Measurements from ENCODE around the gene GALK1.
A peak's percentile ranks its signal among the peaks of the same experiment; 100 is the strongest.
"Not testable (repeated sequence)": the region's sequence is repeated elsewhere in the genome, so short reads cannot be mapped to it uniquely, and the experiment has no call there.

The GALK1 gene

DNA sequence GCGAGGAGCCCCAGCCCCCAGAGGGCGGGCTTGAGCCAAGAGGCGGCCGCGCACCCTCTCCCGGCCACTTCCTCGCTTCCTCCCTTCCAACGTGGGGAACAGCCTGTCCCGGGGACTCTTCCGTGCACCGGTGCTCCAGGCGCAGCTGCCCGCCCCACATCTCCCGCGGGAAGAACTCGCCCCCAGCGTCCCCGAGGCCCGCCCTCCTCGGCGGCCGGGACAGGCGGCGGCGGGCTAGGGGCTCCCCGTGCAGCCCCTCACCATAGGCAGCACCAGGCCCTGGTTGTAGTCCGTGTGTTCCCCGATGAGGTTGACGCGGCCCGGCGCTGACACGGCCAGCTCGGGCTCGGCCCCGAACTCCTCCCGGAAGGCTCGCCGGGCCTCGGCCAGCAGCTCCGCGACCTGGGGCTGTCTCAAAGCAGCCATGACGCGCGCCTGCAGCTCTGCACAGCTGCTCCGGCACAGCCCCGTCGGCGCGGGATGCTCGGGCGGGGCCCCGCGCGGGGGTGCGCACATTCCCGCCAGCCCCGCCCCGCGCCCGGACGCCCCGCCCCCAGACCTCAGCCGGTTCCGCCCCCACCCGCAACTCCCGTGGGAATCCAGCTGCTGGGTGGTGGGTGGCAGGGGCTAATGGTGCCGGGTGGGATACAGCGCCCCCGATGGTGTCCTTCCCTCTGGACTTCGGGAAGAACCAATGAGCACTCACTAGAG lies at the start of gene GALK1:
GALK1 (minus strand) TSS at position 482 of the 711 bp plus-strand sequence; CDS start at position 426, 56 bp downstream.
- DNase-seq: peak; percentile 35

DNA sequence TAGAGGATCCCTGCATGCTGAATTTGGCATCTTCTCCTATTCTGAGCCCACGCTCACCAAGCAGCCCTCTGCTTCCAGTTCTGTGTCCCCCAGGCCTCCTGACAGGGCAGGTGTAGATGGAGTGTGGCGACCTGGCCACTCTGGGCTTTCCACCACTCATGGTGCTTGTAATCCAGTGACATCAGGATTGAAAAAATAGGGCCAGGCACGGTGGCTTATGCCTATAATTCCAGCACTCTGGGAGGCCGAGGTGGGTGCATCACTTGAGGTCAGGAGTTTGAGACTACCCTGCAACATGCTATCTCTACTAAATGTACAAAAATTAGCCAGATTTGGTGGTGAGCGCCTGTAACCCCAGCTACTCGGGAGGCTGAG lies 49.0 kb upstream of the GALK1 start:
- DNase-seq: no peak

DNA sequence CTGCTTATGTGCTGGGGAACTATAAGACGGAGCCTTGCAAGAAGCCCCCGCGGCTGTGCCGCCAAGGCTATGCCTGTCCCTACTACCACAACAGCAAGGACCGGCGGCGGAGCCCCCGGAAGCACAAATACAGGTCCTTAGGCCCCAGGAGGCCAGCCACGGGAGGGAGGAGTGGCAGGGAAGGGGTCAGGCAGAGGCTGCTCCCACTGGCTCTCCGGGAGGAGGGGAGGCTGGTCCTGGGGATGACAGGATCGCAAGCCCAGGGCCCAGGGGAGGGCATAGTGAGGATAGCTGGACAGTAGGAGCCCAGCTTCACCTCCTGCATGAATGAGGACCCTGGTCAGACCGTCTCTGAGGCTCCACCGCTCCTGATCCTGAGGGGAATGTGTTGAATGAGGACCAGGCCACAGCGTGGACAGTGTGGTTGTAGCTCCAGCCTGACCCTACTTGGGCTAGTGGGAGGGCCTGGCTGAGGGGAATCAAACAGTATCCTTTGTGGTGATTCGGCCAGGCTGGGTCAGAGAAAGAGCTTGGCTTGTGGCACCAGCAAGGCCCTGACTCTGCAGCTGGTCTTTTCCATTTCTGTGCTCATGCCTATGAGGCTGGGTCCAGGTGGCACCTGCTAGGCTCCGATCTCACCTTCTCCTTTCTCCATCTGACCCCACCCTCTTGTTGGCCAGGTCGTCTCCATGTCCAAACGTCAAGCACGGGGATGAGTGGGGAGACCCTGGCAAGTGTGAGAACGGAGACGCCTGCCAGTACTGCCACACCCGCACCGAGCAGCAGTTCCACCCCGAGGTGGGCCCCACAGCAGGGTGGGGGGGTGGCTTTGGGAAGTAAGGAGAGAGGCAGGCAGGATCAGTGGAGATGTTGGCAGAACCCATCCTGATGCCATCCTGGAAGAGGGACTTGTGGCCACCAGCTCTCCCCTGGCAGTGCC lies 48.4 kb upstream of the GALK1 start:
- no peak for DNase-seq

DNA sequence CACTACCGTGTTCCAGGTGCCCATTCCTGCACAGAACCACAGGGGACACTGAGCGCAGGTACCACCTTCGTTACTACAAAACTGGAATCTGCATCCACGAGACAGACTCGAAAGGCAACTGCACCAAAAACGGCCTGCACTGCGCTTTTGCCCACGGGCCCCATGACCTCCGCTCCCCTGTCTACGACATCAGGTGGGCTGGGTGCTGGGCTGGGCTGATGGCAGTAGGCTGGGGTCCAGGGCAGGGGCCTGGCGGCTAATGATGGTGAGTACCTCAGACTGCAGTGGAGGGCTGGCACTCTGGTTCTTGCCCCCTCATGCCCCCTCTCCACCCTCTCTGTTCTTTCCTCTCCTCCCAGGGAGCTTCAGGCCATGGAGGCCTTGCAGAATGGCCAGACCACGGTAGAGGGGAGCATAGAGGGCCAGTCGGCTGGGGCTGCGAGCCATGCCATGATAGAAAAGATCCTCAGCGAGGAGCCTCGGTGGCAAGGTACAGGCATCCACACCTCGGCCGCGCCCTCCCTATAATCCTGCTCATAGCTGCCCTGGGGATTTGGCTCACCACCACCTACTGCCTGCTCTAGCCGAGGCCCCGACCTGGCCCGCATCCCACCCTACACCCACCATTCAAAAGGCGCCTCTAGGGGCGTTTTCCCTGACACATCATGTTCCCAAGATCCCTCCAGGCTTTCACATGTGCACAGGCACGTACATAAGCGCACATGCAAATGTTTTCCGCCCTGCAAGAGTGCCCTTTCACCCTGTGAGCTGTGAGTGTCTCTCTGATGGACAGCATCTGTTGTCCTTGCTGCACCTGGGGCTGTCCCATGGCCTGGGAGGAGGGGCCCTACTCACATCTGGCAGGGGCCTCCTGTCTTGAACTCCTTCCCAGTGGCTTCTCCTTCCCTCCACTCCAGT lies 47.4 kb upstream of the GALK1 start:
- no peak for DNase-seq

DNA sequence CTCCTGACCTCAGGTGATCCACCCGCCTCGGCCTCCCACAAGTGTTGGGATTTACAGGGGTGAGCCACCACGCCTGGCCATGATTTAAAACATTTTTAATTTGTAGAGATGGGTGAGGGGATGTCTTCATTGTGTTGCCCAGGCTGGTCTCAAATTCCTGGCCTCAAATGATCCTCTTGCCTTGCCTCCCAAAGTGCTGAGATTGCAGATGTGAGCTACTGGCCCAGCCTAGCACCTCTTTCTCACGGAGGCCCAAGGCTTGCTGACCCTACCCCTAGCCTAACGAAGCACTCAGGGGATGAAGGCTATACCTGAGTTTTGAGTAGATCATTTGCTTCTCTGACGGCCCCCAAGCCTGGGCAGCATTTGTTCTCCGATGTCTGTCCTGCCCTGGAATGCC lies 46.2 kb upstream of the GALK1 start:
- DNase-seq: no peak

DNA sequence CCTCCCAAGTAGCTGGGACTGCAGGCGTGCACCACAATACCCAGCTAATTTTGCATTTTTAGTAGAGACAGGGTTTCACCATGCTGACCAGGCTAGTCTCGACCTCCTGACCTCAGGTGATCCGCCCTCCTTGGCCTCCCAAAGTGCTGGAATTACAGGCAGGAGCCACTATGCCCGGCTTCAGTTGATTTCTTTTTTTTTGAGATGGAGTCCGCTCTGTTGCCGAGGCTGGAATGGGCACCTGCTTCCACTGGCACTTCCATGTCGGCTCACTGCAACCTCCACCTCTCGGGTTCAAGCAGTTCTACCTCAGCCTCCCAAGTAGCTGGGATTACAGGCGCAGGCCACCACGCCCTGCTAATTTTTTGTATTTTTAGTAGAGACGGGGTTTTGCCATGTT lies 45.8 kb upstream of the GALK1 start:
- DNase-seq: not testable (repeated sequence)

DNA sequence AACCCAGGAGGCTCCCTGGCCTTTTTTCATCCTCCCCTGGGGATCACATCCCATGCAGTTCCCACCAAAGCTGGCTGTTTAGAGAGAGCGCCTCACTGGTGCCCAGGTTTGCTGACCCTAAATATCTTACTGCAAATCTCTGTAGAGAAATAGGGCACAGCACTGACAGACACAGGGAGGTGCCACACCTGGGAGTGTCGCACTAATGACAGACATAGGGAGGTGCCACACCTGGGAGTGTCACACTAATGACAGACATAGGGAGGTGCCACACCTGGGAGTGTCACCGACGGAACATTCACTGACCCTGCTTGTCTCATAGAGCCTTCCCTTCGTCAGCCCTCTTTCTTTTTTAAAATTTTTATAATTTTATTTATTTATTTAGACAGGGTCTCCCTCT lies 45.2 kb upstream of the GALK1 start:
- no peak for DNase-seq

DNA sequence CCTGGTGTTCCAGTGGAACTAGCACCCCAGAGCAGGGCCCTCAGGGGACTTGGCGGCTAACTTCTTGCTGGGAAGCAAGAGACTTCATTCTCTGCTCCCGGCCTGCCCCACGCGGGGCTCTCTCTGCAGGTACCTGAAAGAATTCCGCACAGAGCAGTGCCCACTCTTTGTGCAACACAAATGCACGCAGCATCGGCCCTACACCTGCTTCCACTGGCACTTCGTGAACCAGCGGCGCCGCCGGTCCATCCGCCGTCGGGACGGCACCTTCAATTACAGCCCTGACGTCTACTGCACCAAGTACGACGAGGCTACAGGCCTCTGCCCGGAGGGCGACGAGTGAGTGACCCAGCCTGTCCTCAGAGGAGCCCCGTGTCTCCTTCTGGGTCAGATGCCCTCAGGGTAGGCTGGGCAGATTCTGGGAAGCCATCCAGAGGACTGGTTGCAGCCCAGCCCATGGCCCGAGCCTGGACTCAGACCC lies 44.7 kb upstream of the GALK1 start:
- DNase-seq: no peak

DNA sequence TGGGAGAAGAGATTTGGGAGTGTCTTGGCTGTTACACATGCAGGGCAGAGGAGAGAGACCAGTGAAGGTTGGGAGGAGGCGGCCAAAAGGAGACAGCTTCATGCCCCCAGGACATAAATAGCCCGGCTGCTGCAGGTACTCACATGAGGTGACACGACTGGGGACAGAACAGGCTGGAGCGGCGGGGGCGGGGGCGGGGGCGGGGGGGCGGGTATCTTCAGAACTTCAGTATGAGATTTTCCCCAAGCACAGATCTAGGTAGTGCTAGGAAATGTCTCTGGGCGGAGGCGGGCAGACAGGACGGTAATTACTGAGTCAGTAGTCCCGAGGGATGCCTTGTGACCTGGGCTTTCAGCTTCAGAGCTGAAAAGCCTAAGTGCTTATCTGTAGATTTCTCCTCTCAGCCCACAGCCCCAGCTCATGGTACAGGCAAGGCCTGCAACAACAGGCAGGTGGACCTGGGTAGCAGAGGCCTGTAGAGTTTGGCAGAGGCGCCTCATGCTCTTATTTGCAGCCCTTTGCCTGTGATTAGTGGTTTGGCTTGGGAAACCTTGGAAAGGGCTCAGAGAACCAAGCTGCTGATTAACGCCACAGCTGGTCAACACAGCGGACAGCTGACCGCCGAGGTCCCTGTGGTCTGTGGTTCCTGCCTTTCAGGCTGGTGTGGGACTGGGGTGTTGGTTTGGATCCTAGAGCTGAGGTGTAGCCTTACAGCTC lies 44.1 kb upstream of the GALK1 start:
- no peak for DNase-seq

DNA sequence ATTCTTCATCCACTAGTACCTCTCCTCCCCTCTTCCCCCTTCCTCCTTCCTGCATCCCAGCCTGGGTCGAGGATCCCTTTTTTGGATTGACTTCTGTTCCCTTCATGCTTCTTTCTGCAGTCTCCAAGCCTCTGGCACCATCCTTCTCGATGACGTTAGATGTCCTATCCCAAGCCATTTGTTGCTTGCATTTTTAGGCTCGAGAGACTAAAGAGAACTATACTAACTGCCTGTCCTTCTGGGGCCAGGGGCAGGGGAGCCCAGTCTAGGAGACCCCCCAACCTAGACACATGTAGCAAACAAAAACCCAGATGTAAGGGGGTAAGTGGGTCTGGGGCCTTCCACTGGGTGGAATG lies 43.5 kb upstream of the GALK1 start:
- no peak for DNase-seq

DNA sequence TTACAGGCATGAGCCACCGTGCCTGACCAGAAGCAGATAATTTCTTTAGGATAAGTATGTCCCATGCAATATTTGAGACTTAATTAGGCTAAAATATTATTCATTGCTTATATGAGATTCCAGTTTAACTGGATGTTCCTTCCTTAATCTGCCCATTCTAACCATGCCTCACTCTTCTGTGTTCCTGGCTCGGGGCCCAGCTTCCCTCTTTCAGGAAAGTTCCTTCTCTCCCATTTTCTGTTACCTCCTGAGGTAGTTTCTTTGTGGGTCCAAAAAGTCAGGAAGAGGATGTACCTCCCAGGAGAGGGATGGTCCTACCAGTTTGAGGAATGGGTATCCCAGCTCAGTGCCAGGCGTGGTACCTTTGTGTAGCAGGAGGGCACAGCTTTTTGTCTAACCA lies 42.9 kb upstream of the GALK1 start:
- no peak for DNase-seq

DNA sequence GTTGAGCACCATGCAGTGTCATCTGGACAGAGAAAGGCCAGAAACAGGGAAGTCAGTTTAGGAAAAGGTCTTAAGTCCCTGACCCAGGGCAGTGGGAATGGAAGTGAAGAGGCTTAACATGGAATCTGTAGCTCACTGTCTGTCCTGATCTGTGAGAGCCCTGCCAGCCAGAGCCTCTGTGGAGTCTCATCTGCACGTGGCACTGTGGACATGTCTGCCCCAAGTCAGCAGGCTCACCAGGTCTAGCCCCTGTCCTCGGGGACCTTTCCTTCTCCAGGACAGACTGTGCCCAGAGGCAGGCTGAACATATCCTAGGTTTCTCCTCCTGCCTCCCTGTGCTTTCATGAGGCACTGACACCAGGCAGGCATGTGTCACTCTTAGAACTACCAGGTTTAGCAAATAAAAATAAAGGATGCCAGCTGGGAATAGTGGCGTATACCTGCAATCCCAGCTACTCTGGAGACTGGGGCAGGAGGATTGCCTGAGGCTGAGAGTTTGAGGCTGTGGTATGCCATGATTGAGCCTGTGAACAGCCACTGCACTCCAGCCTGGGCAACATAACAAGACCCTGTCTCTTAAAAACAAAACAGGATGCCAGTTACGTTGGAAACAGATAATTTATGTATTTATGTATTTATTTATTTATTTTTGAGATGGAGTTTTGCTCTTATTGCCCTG lies 42.0 kb upstream of the GALK1 start:
- no peak for DNase-seq

DNA sequence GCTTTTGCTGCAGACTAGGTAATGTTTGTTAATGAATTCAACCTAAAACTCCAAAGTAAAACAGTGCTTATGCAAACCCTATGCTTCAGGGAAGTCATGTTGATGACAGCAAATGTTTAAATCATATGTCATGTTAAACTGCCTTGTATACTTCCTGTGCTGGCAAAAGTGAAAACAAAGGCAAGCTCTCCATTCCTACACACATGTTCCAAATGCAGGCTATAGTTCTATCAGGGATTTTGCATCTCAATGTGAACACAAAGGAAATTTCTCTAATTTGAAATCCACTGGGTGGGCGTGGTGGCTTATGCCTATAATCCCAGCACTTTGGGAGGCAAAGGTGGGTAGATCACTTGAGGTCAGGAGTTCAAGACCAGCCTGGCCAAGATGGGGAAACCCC lies 38.9 kb upstream of the GALK1 start:
- DNase-seq: no peak

DNA sequence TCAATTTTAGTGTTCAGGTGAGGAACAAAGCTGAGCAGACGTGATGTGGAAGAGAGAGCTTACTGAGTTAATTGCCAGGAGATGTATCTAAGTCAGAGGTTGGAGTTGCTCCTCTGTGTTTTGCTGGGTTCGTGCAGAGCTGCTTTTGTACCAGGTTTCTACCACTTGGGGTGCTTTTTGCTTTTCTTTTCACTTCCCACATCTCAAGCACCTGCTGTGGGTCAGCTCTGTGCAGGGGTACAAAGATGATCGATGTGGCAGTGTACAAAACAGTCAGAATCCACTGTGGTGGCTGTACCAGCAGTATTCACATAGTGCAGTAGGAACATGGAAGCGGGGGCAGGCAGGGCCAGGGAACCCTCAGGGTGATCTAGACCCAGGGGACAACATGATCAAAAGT lies 34.4 kb upstream of the GALK1 start:
- DNase-seq: no peak

DNA sequence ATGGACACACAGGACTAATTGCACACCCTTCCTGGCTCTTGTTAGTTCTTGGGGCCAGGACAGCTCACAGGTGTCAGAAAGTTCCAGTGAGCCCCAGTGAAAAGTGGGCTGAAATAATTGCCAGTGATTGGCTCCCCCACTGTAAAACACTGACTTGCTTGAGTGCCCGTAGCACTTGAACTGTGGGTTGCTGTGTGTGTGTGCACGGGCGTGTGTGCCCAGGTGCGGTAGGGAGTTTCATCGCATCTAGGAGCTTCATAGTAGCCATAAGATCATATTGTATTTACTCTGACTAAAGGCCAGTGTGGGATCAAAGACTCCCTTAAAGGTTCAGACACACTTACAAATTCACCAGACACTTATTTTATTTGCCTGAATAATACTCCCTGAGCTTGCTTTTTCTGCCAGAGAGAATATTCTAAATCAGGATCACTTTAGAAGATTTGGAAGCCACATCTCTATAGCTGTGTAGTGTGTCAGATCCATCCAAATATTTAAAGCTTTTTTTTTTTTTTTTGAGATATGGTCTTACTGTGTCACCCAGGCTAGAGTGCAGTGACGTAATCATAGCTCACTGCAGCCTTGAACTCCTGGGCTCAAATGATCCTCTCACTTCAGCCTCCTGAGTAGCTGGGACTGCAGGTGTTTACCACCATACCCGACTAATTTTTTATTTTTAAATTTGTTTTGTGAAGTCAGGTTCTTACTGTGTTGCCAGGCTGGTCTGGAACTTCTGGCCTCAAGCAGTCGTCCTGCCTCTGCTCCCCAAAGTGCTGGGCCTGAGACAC lies 31.0 kb upstream of the GALK1 start:
- DNase-seq: no peak

DNA sequence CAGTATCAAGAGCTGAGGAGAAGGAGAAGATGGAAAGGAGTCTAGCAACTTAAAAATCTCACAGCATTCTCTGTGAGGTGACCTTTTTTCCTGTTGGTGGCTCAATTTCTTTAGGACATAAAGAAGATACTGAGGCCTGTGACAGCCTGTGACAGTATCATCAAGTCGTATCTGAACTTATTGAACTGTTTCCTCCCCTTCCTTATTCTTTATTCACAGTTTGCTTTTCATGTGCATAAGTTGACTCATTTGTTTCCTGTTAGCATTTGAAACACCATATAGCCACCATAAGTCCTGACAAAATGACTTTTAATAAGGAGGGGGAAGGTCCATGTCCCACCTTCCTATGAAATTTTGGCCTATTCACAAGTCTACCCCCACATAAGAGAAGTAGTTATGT lies 28.5 kb upstream of the GALK1 start:
- no peak for DNase-seq

DNA sequence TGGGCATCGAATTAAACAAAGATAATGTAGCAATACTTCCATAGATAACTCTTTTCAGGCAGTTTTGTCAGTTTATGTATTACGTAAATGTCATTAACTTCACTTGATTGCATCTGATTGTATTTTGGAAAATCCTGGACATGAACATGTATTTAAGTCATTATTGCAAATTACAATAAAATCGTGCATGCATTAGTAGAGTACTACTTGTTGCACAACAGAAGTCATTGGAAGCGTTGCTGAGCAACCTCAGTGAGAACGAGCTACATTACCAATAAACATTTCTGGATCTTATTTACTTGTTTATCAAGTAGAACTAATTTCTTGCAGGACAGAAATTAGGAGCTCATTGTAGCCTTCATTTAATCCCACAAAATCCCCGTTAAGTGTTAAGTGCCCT lies 26.3 kb upstream of the GALK1 start:
- DNase-seq: no peak

DNA sequence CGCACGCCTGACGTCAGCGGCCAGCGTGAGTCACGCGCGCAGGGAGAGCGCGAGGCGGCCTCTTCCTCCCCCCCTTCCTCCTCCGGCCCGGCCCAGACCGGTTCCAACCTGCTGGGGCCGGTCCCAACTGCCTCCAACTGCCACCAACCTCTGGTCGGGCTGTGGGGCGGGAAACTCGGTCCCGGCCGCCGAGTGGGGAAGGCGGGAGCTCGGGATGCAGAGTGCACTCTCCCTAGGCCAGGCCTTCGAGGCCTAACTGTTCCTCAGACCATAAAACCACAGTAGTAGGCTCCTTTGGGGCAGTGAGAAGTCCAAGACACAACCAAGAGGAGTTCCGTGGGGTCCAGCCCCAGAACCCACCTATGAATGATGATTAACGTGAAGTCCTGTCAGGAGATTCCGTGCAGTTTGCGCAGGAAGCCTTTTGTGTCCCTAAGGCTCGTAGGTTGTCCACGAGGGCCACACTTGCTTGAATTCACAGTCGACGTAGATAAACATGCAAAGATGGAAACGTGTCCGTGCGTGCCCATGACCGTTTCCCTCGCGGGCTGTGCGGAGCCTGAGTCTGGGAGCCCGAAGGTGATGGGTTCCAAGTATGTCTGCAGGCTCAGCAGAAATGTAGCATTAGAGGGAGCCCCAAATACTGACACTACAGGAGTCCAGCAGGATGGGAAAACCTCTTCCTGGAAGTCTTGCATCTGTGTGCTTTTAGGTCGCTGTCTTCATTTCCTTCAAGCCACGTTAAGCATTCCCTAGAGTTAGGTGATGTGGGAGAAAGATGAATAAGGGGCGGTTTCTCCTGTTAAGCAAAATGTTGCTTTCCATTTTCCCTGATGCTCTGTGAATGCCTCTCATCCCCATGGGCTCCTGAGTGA lies 20.3 kb upstream of the GALK1 start:
- DNase-seq: peak; percentile 81

DNA sequence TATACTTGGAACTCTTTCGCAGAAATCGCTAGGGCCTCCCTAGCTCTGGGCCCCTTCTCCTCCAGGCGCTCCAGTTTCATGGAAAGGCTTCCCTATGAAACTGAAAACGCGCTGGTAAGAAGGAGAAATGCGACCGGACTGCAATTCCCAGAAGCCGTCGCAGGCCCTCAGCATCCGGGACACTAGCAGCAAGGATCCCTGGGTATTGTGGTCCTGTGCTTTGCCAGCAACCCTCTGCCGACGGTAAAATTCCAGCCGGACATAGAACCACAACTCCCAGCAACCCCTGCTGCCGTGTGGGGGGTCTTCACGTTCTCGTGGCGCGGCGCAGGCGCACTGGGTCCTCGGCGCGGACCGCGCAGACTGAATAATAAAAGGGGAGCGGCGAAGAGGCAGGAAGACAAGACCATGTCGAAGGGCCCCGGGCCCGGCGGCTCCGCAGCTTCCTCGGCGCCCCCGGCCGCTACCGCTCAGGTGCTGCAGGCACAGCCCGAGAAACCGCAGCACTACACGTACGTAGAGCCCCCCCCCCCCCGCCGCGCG lies 19.6 kb upstream of the GALK1 start, which contains the start of gene UNK:
UNK (plus strand) TSS at position 334 of the 543 bp plus-strand sequence; CDS start at position 409, 75 bp downstream.
- DNase-seq: peak; percentile 97
